Thymus (tissue), 11 donors: Measurements from ENCODE around the gene CCDC183. TPM values are rescaled to one million over a fixed set of nuclear protein-coding genes. Genes with fewer than 3 reads are reported as not detected.

Experiments
- DNase-seq, 9 donors: peaks; one replicate each; pipeline ENCODE4 v3.0.0-alpha.2; 2013; ENCODE audit warnings: low spot score in 9 of 9, low read depth in 6 of 9, missing footprints in 1 of 9
- H3K27ac ChIP-seq, 2 donors: one replicate each; pipeline ENCODE4 v1.5.1; 2013; ENCODE audit warnings: control low read depth in 1 of 2, low read depth in 1 of 2, low read length in 1 of 2, mild to moderate bottlenecking in 1 of 2, moderate library complexity in 1 of 2
- H3K27me3 ChIP-seq, 2 donors: one replicate each; pipeline ENCODE4 v1.5.1; 2013; ENCODE audit warnings: low read length in 1 of 2; ENCODE audit not compliant: control insufficient read depth in 2 of 2, insufficient read depth in 1 of 2
- H3K36me3 ChIP-seq, 2 donors: one replicate each; pipeline ENCODE4 v1.5.1; 2013; ENCODE audit warnings: low read length in 1 of 2, mild to moderate bottlenecking in 1 of 2, moderate library complexity in 1 of 2; ENCODE audit not compliant: control insufficient read depth in 2 of 2, insufficient read depth in 2 of 2
- H3K4me1 ChIP-seq, 2 donors: one replicate each; pipeline ENCODE4 v1.5.1; 2013; ENCODE audit warnings: low read length in 2 of 2; ENCODE audit not compliant: control insufficient read depth in 2 of 2, insufficient read depth in 2 of 2
- H3K4me3 ChIP-seq, 2 donors: one replicate each; pipeline ENCODE4 v1.5.1; 2013; ENCODE audit warnings: low read length in 2 of 2, control low read depth in 1 of 2, mild to moderate bottlenecking in 1 of 2
- H3K9me3 ChIP-seq, 2 donors: one replicate each; pipeline ENCODE4 v1.5.1; 2013; ENCODE audit warnings: low read length in 1 of 2, mild to moderate bottlenecking in 1 of 2; ENCODE audit not compliant: control insufficient read depth in 2 of 2, insufficient read depth in 1 of 2
- WGBS: extraction: QIAGEN DNeasy Blood & Tissue Kit; methylation state at CpG from one replicate; pipeline ENCODE4 v1.1.7; 2013; 5-methylcytosine and 5-hydroxymethylcytosine counted together
- polyA plus RNA-seq: library from polyadenylated mRNA; stranded (reverse); fragments of 200-250 nt; gene quantifications from one replicate; pipeline ENCODE4 v1.2.3, GENCODE V29; 2013
- total RNA-seq: library from RNA; stranded (reverse); fragments of 120-200 nt; gene quantifications from one replicate; pipeline ENCODE4 v1.2.4, GENCODE V29; 2013
- donor health status: healthy.

The CCDC183 gene
- total and polyA plus RNA-seq, 2 donors: 3.2 to 5.0 TPM

- peak overlapping the region in 1 of 2 donors; percentile 58 for H3K27ac ChIP-seq
- peaks cover 16 to 26% of the 10 kb centered on the region in 2 donors for H3K4me1 ChIP-seq
- H3K9me3 ChIP-seq: no peaks in the 10 kb centered on the region
- H3K27me3 ChIP-seq: no peaks in the 10 kb centered on the region
- H3K36me3 ChIP-seq: peaks cover 18 to 23% of the 10 kb centered on the region in 2 donors
- H3K4me3 ChIP-seq: peak overlapping the region; percentile 77 to 94
- under 1% methylated on average over 93 of the region's 93 CpGs for WGBS
- peak in 2 of 9 donors; percentile 60 to 69 for DNase-seq
Observed at GRCh38 chr9:136808075-136808805, 12.1 kb downstream of the CCDC183 start.

GRCh38 chr9:136808806-136809158 lies 12.6 kb downstream of the CCDC183 start:
- H3K4me1 ChIP-seq: peaks cover 16 to 26% of the 10 kb centered on the region in 2 donors
- no peaks in the 10 kb centered on the region for H3K27me3 ChIP-seq
- H3K36me3 ChIP-seq: peaks cover 21 to 26% of the 10 kb centered on the region in 2 donors
- WGBS: 11% methylated on average over 14 of the region's 14 CpGs
- H3K9me3 ChIP-seq: no peaks in the 10 kb centered on the region
- H3K4me3 ChIP-seq: peak overlapping the region; percentile 45 to 94
- H3K27ac ChIP-seq: no peak overlapping the region
- peak in 1 of 9 donors; percentile 28 for DNase-seq

- Histone ChIP-seq H3K9me3 (no peaks in the 10 kb centered on the region), H3K27me3 (no peaks in the 10 kb centered on the region), H3K4me3 (no peak overlapping the region), H3K27ac (no peak overlapping the region), H3K36me3 (peaks cover 26 to 31% of the 10 kb centered on the region in 2 donors), H3K4me1 (peaks cover 2 to 6% of the 10 kb centered on the region in 2 donors)
- no peak for DNase-seq
- 96% methylated on average over 13 of the region's 13 CpGs for WGBS
Observed at GRCh38 chr9:136814725-136815421, 18.7 kb downstream of the CCDC183 start.

GRCh38 chr9:136815422-136815782 lies 19.3 kb downstream of the CCDC183 start:
- Histone ChIP-seq H3K36me3 (peaks cover 25 to 28% of the 10 kb centered on the region in 2 donors), H3K4me1 (peaks cover 0 to 3% of the 10 kb centered on the region in 2 donors), H3K9me3 (no peaks in the 10 kb centered on the region), H3K27ac (no peak overlapping the region), H3K4me3 (no peak overlapping the region), H3K27me3 (no peaks in the 10 kb centered on the region)
- WGBS: 50% methylated on average over 1 of the region's 1 CpG
- DNase-seq: no peak

- peaks cover 0 to 4% of the 10 kb centered on the region in 2 donors for H3K4me1 ChIP-seq
- no peak overlapping the region for H3K27ac ChIP-seq
- H3K36me3 ChIP-seq: peaks cover 36 to 43% of the 10 kb centered on the region in 2 donors
- peaks cover 0 to 4% of the 10 kb centered on the region in 2 donors for H3K27me3 ChIP-seq
- peaks cover 0 to 2% of the 10 kb centered on the region in 2 donors for H3K9me3 ChIP-seq
- DNase-seq: no peak
- 56% methylated on average over 83 of the region's 83 CpGs for WGBS
- H3K4me3 ChIP-seq: no peak overlapping the region
Observed at GRCh38 chr9:136820971-136821825, 25.1 kb downstream of the CCDC183 start.

- Histone ChIP-seq H3K9me3 (peaks cover 0 to 2% of the 10 kb centered on the region in 2 donors), H3K4me1 (peaks cover 0 to 4% of the 10 kb centered on the region in 2 donors), H3K4me3 (no peak overlapping the region), H3K36me3 (peaks cover 40 to 47% of the 10 kb centered on the region in 2 donors), H3K27me3 (peaks cover 0 to 4% of the 10 kb centered on the region in 2 donors), H3K27ac (no peak overlapping the region)
- WGBS: 86% methylated on average over 42 of the region's 42 CpGs
- DNase-seq: no peak
Observed at GRCh38 chr9:136821826-136822544, 25.8 kb downstream of the CCDC183 start.

- WGBS: 92% methylated on average over 30 of the region's 30 CpGs
- H3K4me3 ChIP-seq: no peak overlapping the region
- H3K4me1 ChIP-seq: peaks cover 0 to 4% of the 10 kb centered on the region in 2 donors
- H3K9me3 ChIP-seq: peaks cover 0 to 2% of the 10 kb centered on the region in 2 donors
- H3K27me3 ChIP-seq: peaks cover 0 to 4% of the 10 kb centered on the region in 2 donors
- H3K36me3 ChIP-seq: peaks cover 47 to 57% of the 10 kb centered on the region in 2 donors
- no peak overlapping the region for H3K27ac ChIP-seq
- DNase-seq: no peak
Observed at GRCh38 chr9:136823136-136824046, 27.3 kb downstream of the CCDC183 start.
